HS-5 (cell line): ENCODE results near the gene ZNF219.

Experiments used
- DNase-seq: peaks from one replicate; pipeline ENCODE4 v3.0.0-alpha.2; 2012; ENCODE audit warnings: low read depth

Gene ZNF219

GRCh38 chr14:21102521-21103410 lies 4.3 kb upstream of the ZNF219 start:
- DNase-seq = no peak

- no peak for DNase-seq
Observed at GRCh38 chr14:21101802-21102413, 3.5 kb upstream of the ZNF219 start.

- no peak for DNase-seq
Observed at GRCh38 chr14:21100931-21101330, 2.5 kb upstream of the ZNF219 start, which contains the start of gene TMEM253. TSS of gene TMEM253 (plus strand) at chr14:21101066. CDS start at chr14:21101344, 278 bp downstream.

GRCh38 chr14:21099596-21099985 lies 1.1 kb upstream of the ZNF219 start:
- DNase-seq = no peak

GRCh38 chr14:21098892-21099595 lies 589 bp upstream of the ZNF219 start:
- DNase-seq = no peak

GRCh38 chr14:21097636-21098075 lies 799 bp downstream of the ZNF219 start:
- no peak for DNase-seq

GRCh38 chr14:21096978-21097635 lies 1.3 kb downstream of the ZNF219 start:
- DNase-seq = no peak

GRCh38 chr14:21096438-21096837 lies 2.0 kb downstream of the ZNF219 start:
- no peak for DNase-seq

GRCh38 chr14:21095430-21096205 lies 2.8 kb downstream of the ZNF219 start:
- DNase-seq = no peak

- DNase-seq = no peak
Observed at GRCh38 chr14:21093769-21094681, 4.4 kb downstream of the ZNF219 start.

- no peak for DNase-seq
Observed at GRCh38 chr14:21093018-21093417, 5.4 kb downstream of the ZNF219 start.

- DNase-seq = no peak
Observed at GRCh38 chr14:21092273-21093011, 6.0 kb downstream of the ZNF219 start.

- no peak for DNase-seq
Observed at GRCh38 chr14:21091821-21092272, 6.6 kb downstream of the ZNF219 start.

GRCh38 chr14:21090940-21091663 lies 7.4 kb downstream of the ZNF219 start:
- DNase-seq = no peak

GRCh38 chr14:21090194-21090939 lies 8.1 kb downstream of the ZNF219 start:
- DNase-seq = no peak

GRCh38 chr14:21089877-21090193 lies 8.6 kb downstream of the ZNF219 start:
- DNase-seq = no peak

- no peak for DNase-seq
Observed at GRCh38 chr14:21089271-21089670, 9.2 kb downstream of the ZNF219 start.

GRCh38 chr14:21088687-21089086 lies 9.8 kb downstream of the ZNF219 start:
- no peak for DNase-seq
